Measurements from ENCODE around the gene RPL37. TPM values are rescaled to one million over a fixed set of nuclear protein-coding genes. Genes with fewer than 3 reads are reported as not detected.

The RPL37 gene
- total and polyA plus RNA-seq, 4 donors, result 40.5 to 1,326 (median 722) TPM

GRCh38 chr5:40776658-40776977 is 58.4 kb downstream of the RPL37 start (continued):
- TF ChIP-seq REST (IDR thresholded peaks at IDR 0.05) (no peak), FOXA2 (IDR thresholded peaks at IDR 0.05) (no peak)

GRCh38 chr5:40775846-40776657 is 59.0 kb downstream of the RPL37 start:
- TF ChIP-seq RXRA (IDR thresholded peaks at IDR 0.05) (no peak), REST (IDR thresholded peaks at IDR 0.05) (no peak), ATF3 (IDR thresholded peaks at IDR 0.05) (no peak), FOXA2 (IDR thresholded peaks at IDR 0.05) (no peak), HNF4A (conservative IDR thresholded peaks at IDR 0.05) (no peak), SP1 (IDR thresholded peaks at IDR 0.05) (no peak), FOXA1 (IDR thresholded peaks at IDR 0.05) (no peak), JUND (IDR thresholded peaks at IDR 0.05) (no peak), HNF4G (IDR thresholded peaks at IDR 0.05) (no peak), NR2F2 (IDR thresholded peaks at IDR 0.05) (no peak), GABPA (IDR thresholded peaks at IDR 0.05 in 1 of 2, conservative IDR thresholded peaks at IDR 0.05 in 1 of 2) (no peak), EGR1 (IDR thresholded peaks at IDR 0.05; ENCODE audit: low read depth in 2 of 2) (no peak), TAF1 (conservative IDR thresholded peaks at IDR 0.05) (no peak)
- H3K27me3 ChIP-seq (ENCODE audit: control insufficient read depth in 4 of 4, insufficient read depth in 4 of 4, low read length in 3 of 4), result no peaks in the 10 kb centered on the region
- H3K4me1 ChIP-seq (ENCODE audit: control insufficient read depth in 4 of 4, insufficient read depth in 4 of 4, low read length in 3 of 4), result peaks cover 11 to 32% (median 19%) of the 10 kb centered on the region in 4 donors
- H3K27ac ChIP-seq (ENCODE audit: low read depth in 1 of 2, low read length in 2 of 2), result no peak overlapping the region
- peaks cover 0 to 23% (median 14%) of the 10 kb centered on the region in 4 donors for H3K36me3 ChIP-seq (ENCODE audit: control insufficient read depth in 4 of 4, insufficient read depth in 3 of 4, low read depth in 1 of 4, low read length in 3 of 4)
- no peaks in the 10 kb centered on the region for H3K9me3 ChIP-seq (ENCODE audit: control insufficient read depth in 4 of 4, low read length in 3 of 4)
- 70% methylated on average over 6 of the region's 6 CpGs for WGBS
- no peak for DNase-seq (ENCODE audit: low spot score)
- H3K9ac ChIP-seq (ENCODE audit: low read depth in 1 of 2, low read length in 2 of 2), result no peak overlapping the region
- H3K4me3 ChIP-seq (ENCODE audit: low read depth in 1 of 3, low read length in 3 of 3), result no peak overlapping the region

Small RNAs within 50 kb of the gene (small RNA-seq; reads per million reads assigned to genes)
- gene RF00191 (not detected), gene SNORD72 (40.6 reads per million, percentile 97 among the genes with 10 or more reads in this experiment)

Other genes with a start within 250 kb of the RPL37 start
- gene PTGER4, start 155.3 kb downstream of the RPL37 start, total RNA-seq, result 1 to 10 TPM; 3.6 to 6.8 TPM
- 1 to 10 TPM in 1 of 2 donors, under 1 TPM in 1; 0.60 to 1.9 TPM for gene PTGER4, start 155.3 kb downstream of the RPL37 start, polyA plus RNA-seq
- gene TTC33, start 79.3 kb downstream of the RPL37 start, total RNA-seq, result 10 to 100 TPM; 10.2 to 12.0 TPM
- 1 to 10 TPM; 4.3 to 4.9 TPM for gene TTC33, start 79.3 kb downstream of the RPL37 start, polyA plus RNA-seq
- 100 to 1,000 TPM in 1 of 2 donors, 10 to 100 TPM in 1; 59.4 to 105 TPM for gene PRKAA1, start 36.8 kb downstream of the RPL37 start, total RNA-seq
- 10 to 100 TPM; 23.7 to 25.5 TPM for gene PRKAA1, start 36.8 kb downstream of the RPL37 start, polyA plus RNA-seq
- 1 to 10 TPM; 2.5 to 3.2 TPM for gene CARD6, start 6.1 kb upstream of the RPL37 start, total RNA-seq
- gene CARD6, start 6.1 kb upstream of the RPL37 start, polyA plus RNA-seq, result 1 to 10 TPM; 1.6 to 1.7 TPM
- 100 to 1,000 TPM in 1 of 2 donors, 10 to 100 TPM in 1; 25.5 to 268 TPM for gene C7, start 74.3 kb upstream of the RPL37 start, total RNA-seq
- gene C7, start 74.3 kb upstream of the RPL37 start, polyA plus RNA-seq, result 100 to 1,000 TPM in 1 of 2 donors, 10 to 100 TPM in 1; 64.9 to 155 TPM
- under 1 TPM in 1 of 2 donors, not detected in 1; under 0.01 TPM for gene MROH2B, start 236.1 kb upstream of the RPL37 start, total RNA-seq
- under 1 TPM; 0.06 to 0.46 TPM for gene MROH2B, start 236.1 kb upstream of the RPL37 start, polyA plus RNA-seq

Measured in liver (tissue), 10 donors.